ENCODE measurements around the gene CORO7.

The CORO7 gene

GRCh38 chr16:4407543-4408322, 8.7 kb downstream of the CORO7 start:
- no peak for DNase-seq
- Histone ChIP-seq H3K27me3 (no peaks in the 10 kb centered on the region), H3K9me3 (no peaks in the 10 kb centered on the region), H3K36me3 (peaks cover 7% of the 10 kb centered on the region; the same call in 1 of the 2 replicates), H3K4me3 (ENCODE audit: low read depth, low read length) (no peak overlapping the region), H3K4me1 (peaks cover 3% of the 10 kb centered on the region; the same call in 1 of the 2 replicates)
- TF ChIP-seq CTCF (IDR thresholded peaks at IDR 0.05; ENCODE audit: low read depth, low read length): no peak

- Histone ChIP-seq H3K36me3 (peaks cover 7% of the 10 kb centered on the region; the same call in 1 of the 2 replicates), H3K9me3 (no peaks in the 10 kb centered on the region), H3K4me1 (peaks cover 10% of the 10 kb centered on the region), H3K4me3 (ENCODE audit: low read depth, low read length) (no peak overlapping the region), H3K27me3 (no peaks in the 10 kb centered on the region)
- no peak for DNase-seq
- TF ChIP-seq CTCF (IDR thresholded peaks at IDR 0.05; ENCODE audit: low read depth, low read length): no peak
Measured at GRCh38 chr16:4404967-4405696, 11.3 kb downstream of the CORO7 start.

- Histone ChIP-seq H3K36me3 (peaks cover 7% of the 10 kb centered on the region; the same call in 1 of the 2 replicates), H3K9me3 (no peaks in the 10 kb centered on the region), H3K4me1 (peaks cover 10% of the 10 kb centered on the region), H3K4me3 (ENCODE audit: low read depth, low read length) (no peak overlapping the region), H3K27me3 (no peaks in the 10 kb centered on the region)
- TF ChIP-seq CTCF (IDR thresholded peaks at IDR 0.05; ENCODE audit: low read depth, low read length): peak; percentile 93
- peak; percentile 87 for DNase-seq
Measured at GRCh38 chr16:4404247-4404966, 12.0 kb downstream of the CORO7 start.

GRCh38 chr16:4403133-4403949, 13.1 kb downstream of the CORO7 start:
- no peak overlapping the region for H3K4me3 ChIP-seq (ENCODE audit: low read depth, low read length)

More at GRCh38 chr16:4403133-4403949, 13.1 kb downstream of the CORO7 start:
- peaks cover 10% of the 10 kb centered on the region for H3K4me1 ChIP-seq
- no peaks in the 10 kb centered on the region for H3K27me3 ChIP-seq
- peaks cover 7% of the 10 kb centered on the region; the same call in 1 of the 2 replicates for H3K36me3 ChIP-seq
- no peak for TF ChIP-seq CTCF (IDR thresholded peaks at IDR 0.05; ENCODE audit: low read depth, low read length)
- no peak for DNase-seq
- H3K9me3 ChIP-seq: no peaks in the 10 kb centered on the region
